Suprapubic skin (tissue), 4 donors: Measurements from ENCODE around the gene SLC38A10.

Experiments
- EP300 ChIP-seq: sonication (generic); formaldehyde crosslinking; IDR thresholded peaks from one replicate; pipeline ENCODE4 v1.6.1; 2017; ENCODE audit warnings: antibody characterized with exemption
- POLR2A ChIP-seq, 2 donors: fragments of 450-650 bp; IDR thresholded peaks; one replicate each; pipeline ENCODE4 v1.6.1; 2017; ENCODE audit warnings: antibody characterized with exemption in 2 of 2, mild to moderate bottlenecking in 2 of 2, moderate library complexity in 2 of 2
- POLR2AphosphoS5 ChIP-seq, 3 donors: sonication (generic); formaldehyde crosslinking; IDR thresholded peaks; one replicate each; pipeline ENCODE4 v1.6.1; 2017; ENCODE audit warnings: antibody characterized with exemption in 3 of 3
- TF ChIP-seq, protein P1 (sequence below), 2 donors: fragments of 200-600 bp in 1 of 2; fragments of 450-650 bp in 1 of 2; sonication (generic) in 1 of 2; IDR thresholded peaks; one replicate each; pipeline ENCODE4 v1.5.1; 2016 to 2019; ENCODE audit warnings: antibody characterized with exemption in 2 of 2, mild to moderate bottlenecking in 1 of 2, moderate library complexity in 1 of 2

DNA sequence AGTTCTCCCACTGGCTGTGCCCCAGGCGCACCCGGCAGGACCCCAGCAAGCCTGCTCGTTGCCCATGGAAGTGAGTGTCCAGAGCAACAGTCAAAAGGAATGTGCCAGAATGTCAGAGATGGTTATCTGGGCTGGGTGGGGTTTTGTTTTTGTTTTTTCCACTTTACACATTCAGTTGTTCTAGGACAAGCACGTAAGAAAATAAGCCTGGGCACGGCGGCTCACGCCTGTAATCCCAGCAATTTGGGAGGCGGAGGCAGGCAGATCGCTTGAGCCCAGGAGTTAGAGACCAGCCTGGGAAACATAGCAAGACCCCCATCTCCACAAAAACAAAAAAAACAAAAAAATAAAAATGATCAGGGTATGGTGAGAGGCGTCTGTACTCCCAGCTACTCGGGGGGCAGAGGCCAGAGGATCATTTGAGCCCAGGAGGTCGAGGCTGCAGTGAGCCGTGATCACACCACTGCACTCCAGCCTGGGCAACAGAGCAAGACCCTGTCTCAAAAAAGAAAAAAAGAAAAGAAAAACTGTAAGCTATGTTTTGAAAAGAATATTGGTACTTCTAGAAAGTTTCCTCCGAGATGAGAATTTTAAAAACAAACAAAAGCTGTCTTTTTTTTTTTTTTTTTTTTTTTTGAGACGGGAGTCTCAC is 47.6 kb downstream of the SLC38A10 start:
- TF ChIP-seq POLR2A (IDR thresholded peaks at IDR 0.05) (no peak), EP300 (no peak), POLR2AphosphoS5 (IDR thresholded peaks at IDR 0.05) (no peak)
- TF ChIP-seq, protein P1, sequence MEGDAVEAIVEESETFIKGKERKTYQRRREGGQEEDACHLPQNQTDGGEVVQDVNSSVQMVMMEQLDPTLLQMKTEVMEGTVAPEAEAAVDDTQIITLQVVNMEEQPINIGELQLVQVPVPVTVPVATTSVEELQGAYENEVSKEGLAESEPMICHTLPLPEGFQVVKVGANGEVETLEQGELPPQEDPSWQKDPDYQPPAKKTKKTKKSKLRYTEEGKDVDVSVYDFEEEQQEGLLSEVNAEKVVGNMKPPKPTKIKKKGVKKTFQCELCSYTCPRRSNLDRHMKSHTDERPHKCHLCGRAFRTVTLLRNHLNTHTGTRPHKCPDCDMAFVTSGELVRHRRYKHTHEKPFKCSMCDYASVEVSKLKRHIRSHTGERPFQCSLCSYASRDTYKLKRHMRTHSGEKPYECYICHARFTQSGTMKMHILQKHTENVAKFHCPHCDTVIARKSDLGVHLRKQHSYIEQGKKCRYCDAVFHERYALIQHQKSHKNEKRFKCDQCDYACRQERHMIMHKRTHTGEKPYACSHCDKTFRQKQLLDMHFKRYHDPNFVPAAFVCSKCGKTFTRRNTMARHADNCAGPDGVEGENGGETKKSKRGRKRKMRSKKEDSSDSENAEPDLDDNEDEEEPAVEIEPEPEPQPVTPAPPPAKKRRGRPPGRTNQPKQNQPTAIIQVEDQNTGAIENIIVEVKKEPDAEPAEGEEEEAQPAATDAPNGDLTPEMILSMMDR (IDR thresholded peaks at IDR 0.05): no peak
